Muscle of leg (tissue), 11 donors: ENCODE data around the gene HIGD1B. TPM values are rescaled to one million over a fixed set of nuclear protein-coding genes. Genes with fewer than 3 reads are reported as not detected.

Experiments used
- DNase-seq: peaks from one replicate; pipeline ENCODE4 v3.0.0; 2013
- H3K27ac ChIP-seq: one replicate; pipeline ENCODE4 v1.5.1; 2013; ENCODE audit warnings: mild to moderate bottlenecking, low read length, control low read depth
- H3K27me3 ChIP-seq: one replicate; pipeline ENCODE4 v1.6.1; 2013; ENCODE audit warnings: low read length; ENCODE audit not compliant: control insufficient read depth, insufficient read depth
- H3K36me3 ChIP-seq: one replicate; pipeline ENCODE4 v1.6.1; 2013; ENCODE audit warnings: low read length; ENCODE audit not compliant: control insufficient read depth, insufficient read depth
- H3K4me1 ChIP-seq: one replicate; pipeline ENCODE4 v1.6.1; 2013; ENCODE audit warnings: low read length; ENCODE audit not compliant: control insufficient read depth, insufficient read depth
- H3K4me3 ChIP-seq: one replicate; pipeline ENCODE4 v1.5.1; 2013; ENCODE audit warnings: low read length, control low read depth
- H3K9me3 ChIP-seq: replicated peaks from 2 replicates; pipeline ENCODE4 v1.6.1; 2013; ENCODE audit warnings: low read depth, low read length; ENCODE audit not compliant: control insufficient read depth
- WGBS: methylation state at CpG from one replicate; pipeline ENCODE4 v1.1.5; 2013; ENCODE audit warnings: missing lambda C conversion rate; ENCODE audit not compliant: insufficient coverage; 5-methylcytosine and 5-hydroxymethylcytosine counted together
- polyA plus RNA-seq, 8 donors: library from polyadenylated mRNA; unstranded; fragments of 120-200 nt; gene quantifications; one replicate each; pipeline versions ENCODE4 v1.2.1 to v1.2.3, GENCODE V29; 2013; ENCODE audit warnings: inconsistent platforms in 1 of 8, low replicate concordance in 1 of 8; ENCODE audit not compliant: insufficient read length in 8 of 8, insufficient read depth in 1 of 8
- total RNA-seq: library from RNA; stranded (reverse); fragments of 120-200 nt; gene quantifications from one replicate; pipeline ENCODE4 v1.2.4, GENCODE V29; 2013

Gene HIGD1B
- total and polyA plus RNA-seq, 9 donors, result 3.4 to 6.6 (median 4.2) TPM

- no peaks in the 10 kb centered on the region for H3K9me3 ChIP-seq
- 86% methylated on average over 6 of the region's 6 CpGs for WGBS
- no peak overlapping the region for H3K27ac ChIP-seq
- no peaks in the 10 kb centered on the region for H3K27me3 ChIP-seq
- no peak for DNase-seq
- no peak overlapping the region for H3K4me3 ChIP-seq
- H3K36me3 ChIP-seq, result peaks cover 65% of the 10 kb centered on the region
- H3K4me1 ChIP-seq, result no peaks in the 10 kb centered on the region
Observed at GRCh38 chr17:44875761-44876160, 28.1 kb downstream of the HIGD1B start.

GRCh38 chr17:44877121-44877520, 29.4 kb downstream of the HIGD1B start:
- Histone ChIP-seq H3K27me3 (no peaks in the 10 kb centered on the region), H3K4me3 (no peak overlapping the region), H3K27ac (no peak overlapping the region), H3K36me3 (peaks cover 61% of the 10 kb centered on the region), H3K9me3 (no peaks in the 10 kb centered on the region), H3K4me1 (no peaks in the 10 kb centered on the region)
- 74% methylated on average over 3 of the region's 5 CpGs for WGBS
- DNase-seq, result no peak

- Histone ChIP-seq H3K36me3 (peaks cover 67% of the 10 kb centered on the region), H3K4me1 (no peaks in the 10 kb centered on the region), H3K27ac (no peak overlapping the region), H3K27me3 (no peaks in the 10 kb centered on the region), H3K4me3 (no peak overlapping the region), H3K9me3 (no peaks in the 10 kb centered on the region)
- no CpG with 5 or more reads among the region's 6 CpGs for WGBS
- peak; percentile 70 for DNase-seq
Observed at GRCh38 chr17:44878627-44879221, 31.0 kb downstream of the HIGD1B start.

GRCh38 chr17:44879376-44879775, 31.7 kb downstream of the HIGD1B start:
- 89% methylated on average over 3 of the region's 6 CpGs for WGBS
- Histone ChIP-seq H3K9me3 (no peaks in the 10 kb centered on the region), H3K4me1 (no peaks in the 10 kb centered on the region), H3K27me3 (no peaks in the 10 kb centered on the region), H3K4me3 (no peak overlapping the region), H3K36me3 (peaks cover 68% of the 10 kb centered on the region), H3K27ac (no peak overlapping the region)
- DNase-seq, result no peak

- Histone ChIP-seq H3K27ac (no peak overlapping the region), H3K4me1 (no peaks in the 10 kb centered on the region), H3K27me3 (no peaks in the 10 kb centered on the region), H3K4me3 (no peak overlapping the region), H3K9me3 (no peaks in the 10 kb centered on the region), H3K36me3 (peaks cover 72% of the 10 kb centered on the region)
- no peak for DNase-seq
- WGBS, result no CpG with 5 or more reads among the region's 2 CpGs
Observed at GRCh38 chr17:44880062-44880461, 32.4 kb downstream of the HIGD1B start.

GRCh38 chr17:44881145-44881544, 33.5 kb downstream of the HIGD1B start:
- Histone ChIP-seq H3K27ac (no peak overlapping the region), H3K4me1 (no peaks in the 10 kb centered on the region), H3K27me3 (no peaks in the 10 kb centered on the region), H3K9me3 (no peaks in the 10 kb centered on the region), H3K4me3 (no peak overlapping the region), H3K36me3 (peaks cover 74% of the 10 kb centered on the region)
- WGBS, result no CpG with 5 or more reads among the region's 4 CpGs
- DNase-seq, result no peak

GRCh38 chr17:44884941-44885340, 37.3 kb downstream of the HIGD1B start:
- 88% methylated on average over 1 of the region's 2 CpGs for WGBS
- Histone ChIP-seq H3K9me3 (no peaks in the 10 kb centered on the region), H3K27ac (no peak overlapping the region), H3K27me3 (no peaks in the 10 kb centered on the region), H3K4me3 (no peak overlapping the region), H3K4me1 (peaks cover 3% of the 10 kb centered on the region), H3K36me3 (peaks cover 74% of the 10 kb centered on the region)
- no peak for DNase-seq

- WGBS, result no CpG with 5 or more reads among the region's 1 CpG
- no peak for DNase-seq
- Histone ChIP-seq H3K27me3 (no peaks in the 10 kb centered on the region), H3K4me3 (no peak overlapping the region), H3K4me1 (peaks cover 3% of the 10 kb centered on the region), H3K9me3 (no peaks in the 10 kb centered on the region), H3K36me3 (peaks cover 60% of the 10 kb centered on the region), H3K27ac (no peak overlapping the region)
Observed at GRCh38 chr17:44887016-44887415, 39.3 kb downstream of the HIGD1B start.

- no peak overlapping the region for H3K4me3 ChIP-seq
Observed at GRCh38 chr17:44887971-44888954, 40.6 kb downstream of the HIGD1B start.

GRCh38 chr17:44889003-44889402, 41.3 kb downstream of the HIGD1B start:
- no peaks in the 10 kb centered on the region for H3K9me3 ChIP-seq
- peaks cover 51% of the 10 kb centered on the region for H3K36me3 ChIP-seq
- no peak overlapping the region for H3K27ac ChIP-seq
- peaks cover 3% of the 10 kb centered on the region for H3K4me1 ChIP-seq
- no peak for DNase-seq
- no peak overlapping the region for H3K4me3 ChIP-seq
- WGBS, result 84% methylated on average over 7 of the region's 7 CpGs
- no peaks in the 10 kb centered on the region for H3K27me3 ChIP-seq

More at GRCh38 chr17:44887971-44888954, 40.6 kb downstream of the HIGD1B start:
- H3K36me3 ChIP-seq, result peaks cover 53% of the 10 kb centered on the region
- H3K27me3 ChIP-seq, result no peaks in the 10 kb centered on the region
- DNase-seq, result no peak
- no peaks in the 10 kb centered on the region for H3K9me3 ChIP-seq
- WGBS, result 93% methylated on average over 8 of the region's 10 CpGs
- H3K27ac ChIP-seq, result no peak overlapping the region
- H3K4me1 ChIP-seq, result peaks cover 3% of the 10 kb centered on the region
